ENCODE data around the gene ANKZF1.
"Not testable (repeated sequence)": the region's sequence is repeated elsewhere in the genome, so short reads cannot be mapped to it uniquely, and the experiment has no call there.

Gene ANKZF1, protein sequence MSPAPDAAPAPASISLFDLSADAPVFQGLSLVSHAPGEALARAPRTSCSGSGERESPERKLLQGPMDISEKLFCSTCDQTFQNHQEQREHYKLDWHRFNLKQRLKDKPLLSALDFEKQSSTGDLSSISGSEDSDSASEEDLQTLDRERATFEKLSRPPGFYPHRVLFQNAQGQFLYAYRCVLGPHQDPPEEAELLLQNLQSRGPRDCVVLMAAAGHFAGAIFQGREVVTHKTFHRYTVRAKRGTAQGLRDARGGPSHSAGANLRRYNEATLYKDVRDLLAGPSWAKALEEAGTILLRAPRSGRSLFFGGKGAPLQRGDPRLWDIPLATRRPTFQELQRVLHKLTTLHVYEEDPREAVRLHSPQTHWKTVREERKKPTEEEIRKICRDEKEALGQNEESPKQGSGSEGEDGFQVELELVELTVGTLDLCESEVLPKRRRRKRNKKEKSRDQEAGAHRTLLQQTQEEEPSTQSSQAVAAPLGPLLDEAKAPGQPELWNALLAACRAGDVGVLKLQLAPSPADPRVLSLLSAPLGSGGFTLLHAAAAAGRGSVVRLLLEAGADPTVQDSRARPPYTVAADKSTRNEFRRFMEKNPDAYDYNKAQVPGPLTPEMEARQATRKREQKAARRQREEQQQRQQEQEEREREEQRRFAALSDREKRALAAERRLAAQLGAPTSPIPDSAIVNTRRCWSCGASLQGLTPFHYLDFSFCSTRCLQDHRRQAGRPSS

DNA sequence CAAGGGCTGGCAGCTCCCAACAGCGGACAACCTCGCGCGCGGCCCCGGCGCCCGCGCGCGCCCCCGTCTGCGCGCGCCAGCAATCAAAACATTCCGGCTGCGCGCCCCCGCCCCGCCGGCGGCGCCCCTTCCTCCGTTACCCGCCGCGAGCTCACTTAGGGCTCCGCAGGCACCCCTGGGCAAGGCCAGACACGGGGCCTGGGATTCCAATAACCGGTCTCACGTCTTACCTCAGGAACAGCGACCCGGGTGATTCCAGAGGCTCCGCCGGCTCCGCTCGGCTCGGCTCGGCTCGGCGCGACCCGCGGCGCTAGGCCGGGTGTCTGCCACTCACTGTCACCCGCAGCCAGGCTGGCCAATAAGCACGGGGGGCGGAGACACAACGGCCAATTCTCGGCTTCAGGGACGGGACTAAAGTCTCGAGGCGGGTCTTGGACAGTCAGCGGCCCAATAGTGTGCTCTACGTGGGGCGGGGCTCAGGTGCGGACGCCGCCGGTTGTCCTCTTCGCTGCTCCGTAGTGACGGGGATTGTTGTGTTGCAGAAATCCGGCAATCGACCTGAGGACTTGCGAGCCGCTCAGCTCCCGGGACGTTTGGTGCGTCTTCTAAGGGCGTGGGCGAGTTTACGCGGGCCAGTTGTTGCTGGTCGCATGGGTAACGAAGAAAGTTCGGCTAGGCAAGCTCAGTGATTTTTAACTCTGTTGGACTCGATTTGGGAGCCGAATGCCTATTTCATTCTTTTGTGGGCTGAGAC lies at the start of gene ANKZF1, which contains the start of gene ATG9A:
TSS of gene ANKZF1 (plus strand) at position 502 of the 754 bp plus-strand sequence. CDS start 452 bp downstream, outside the sequence.
TSS of gene ATG9A (minus strand) at position 332 of the 754 bp plus-strand sequence. CDS start 1,612 bp downstream, outside the sequence.
- DNase-seq (ENCODE audit: low read depth) = peak; percentile 95

DNA sequence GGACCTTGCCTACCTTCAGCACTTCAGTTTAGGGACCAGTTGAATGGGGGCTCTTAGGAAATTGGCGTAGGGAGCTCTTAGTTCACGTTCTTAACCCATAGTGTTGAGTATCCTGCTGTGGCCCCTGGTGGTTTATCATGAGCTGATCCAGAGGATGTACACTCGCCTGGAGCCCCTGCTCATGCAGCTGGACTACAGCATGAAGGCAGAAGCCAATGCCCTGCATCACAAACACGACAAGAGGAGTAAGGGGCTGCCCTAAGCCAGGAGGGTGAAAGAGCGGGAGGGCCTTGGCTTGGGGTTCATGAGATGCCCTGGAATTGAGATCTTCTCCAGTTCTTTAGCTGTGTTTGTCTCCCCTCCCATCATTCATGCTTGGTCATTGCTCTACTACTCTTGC lies 48.6 kb upstream of the ANKZF1 start:
- DNase-seq (ENCODE audit: low read depth) = no peak

DNA sequence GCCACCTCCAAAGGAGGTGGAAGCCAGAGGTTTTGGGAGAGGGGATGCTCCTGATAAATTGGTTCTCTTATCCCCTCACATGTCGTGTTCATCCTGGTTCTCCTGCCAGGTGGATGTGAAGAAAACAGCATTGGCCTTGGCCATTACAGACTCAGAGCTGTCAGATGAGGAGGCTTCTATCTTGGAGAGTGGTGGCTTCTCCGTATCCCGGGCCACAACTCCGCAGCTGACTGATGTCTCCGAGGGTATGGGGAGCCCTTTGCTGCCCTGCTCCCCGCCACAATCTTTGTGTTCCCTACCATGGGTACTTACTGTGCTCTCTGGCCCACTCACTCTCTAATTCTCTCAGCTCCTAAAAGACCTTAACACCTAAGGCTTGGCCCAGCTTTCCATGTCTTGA lies 48.1 kb upstream of the ANKZF1 start:
- DNase-seq (ENCODE audit: low read depth) = no peak

DNA sequence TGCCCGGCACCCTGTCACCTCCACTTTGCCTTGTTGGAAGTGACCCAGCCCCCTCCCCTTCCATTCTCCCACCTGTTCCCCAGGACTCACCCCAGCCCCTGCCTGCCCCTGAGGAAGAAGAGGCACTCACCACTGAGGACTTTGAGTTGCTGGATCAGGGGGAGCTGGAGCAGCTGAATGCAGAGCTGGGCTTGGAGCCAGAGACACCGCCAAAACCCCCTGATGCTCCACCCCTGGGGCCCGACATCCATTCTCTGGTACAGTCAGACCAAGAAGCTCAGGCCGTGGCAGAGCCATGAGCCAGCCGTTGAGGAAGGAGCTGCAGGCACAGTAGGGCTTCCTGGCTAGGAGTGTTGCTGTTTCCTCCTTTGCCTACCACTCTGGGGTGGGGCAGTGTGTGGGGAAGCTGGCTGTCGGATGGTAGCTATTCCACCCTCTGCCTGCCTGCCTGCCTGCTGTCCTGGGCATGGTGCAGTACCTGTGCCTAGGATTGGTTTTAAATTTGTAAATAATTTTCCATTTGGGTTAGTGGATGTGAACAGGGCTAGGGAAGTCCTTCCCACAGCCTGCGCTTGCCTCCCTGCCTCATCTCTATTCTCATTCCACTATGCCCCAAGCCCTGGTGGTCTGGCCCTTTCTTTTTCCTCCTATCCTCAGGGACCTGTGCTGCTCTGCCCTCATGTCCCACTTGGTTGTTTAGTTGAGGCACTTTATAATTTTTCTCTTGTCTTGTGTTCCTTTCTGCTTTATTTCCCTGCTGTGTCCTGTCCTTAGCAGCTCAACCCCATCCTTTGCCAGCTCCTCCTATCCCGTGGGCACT lies 47.1 kb upstream of the ANKZF1 start:
- no peak for DNase-seq (ENCODE audit: low read depth)

DNA sequence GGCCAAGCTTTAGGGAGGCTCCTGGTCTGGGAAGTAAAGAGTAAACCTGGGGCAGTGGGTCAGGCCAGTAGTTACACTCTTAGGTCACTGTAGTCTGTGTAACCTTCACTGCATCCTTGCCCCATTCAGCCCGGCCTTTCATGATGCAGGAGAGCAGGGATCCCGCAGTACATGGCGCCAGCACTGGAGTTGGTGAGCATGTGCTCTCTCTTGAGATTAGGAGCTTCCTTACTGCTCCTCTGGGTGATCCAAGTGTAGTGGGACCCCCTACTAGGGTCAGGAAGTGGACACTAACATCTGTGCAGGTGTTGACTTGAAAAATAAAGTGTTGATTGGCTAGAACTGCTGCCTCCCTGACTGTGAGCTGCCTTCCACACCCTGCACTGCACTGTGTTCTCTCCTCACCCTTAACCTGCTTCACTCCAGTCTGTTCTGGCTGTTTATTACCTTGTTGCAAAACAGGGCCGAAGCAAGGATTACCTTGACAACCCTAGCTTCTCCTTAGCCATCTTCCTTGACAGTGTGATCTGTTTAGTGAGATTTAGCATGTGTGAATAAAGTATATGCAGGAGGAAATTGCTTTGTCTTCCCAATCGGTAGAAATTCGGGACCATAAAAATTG lies 46.3 kb upstream of the ANKZF1 start:
- no peak for DNase-seq (ENCODE audit: low read depth)

DNA sequence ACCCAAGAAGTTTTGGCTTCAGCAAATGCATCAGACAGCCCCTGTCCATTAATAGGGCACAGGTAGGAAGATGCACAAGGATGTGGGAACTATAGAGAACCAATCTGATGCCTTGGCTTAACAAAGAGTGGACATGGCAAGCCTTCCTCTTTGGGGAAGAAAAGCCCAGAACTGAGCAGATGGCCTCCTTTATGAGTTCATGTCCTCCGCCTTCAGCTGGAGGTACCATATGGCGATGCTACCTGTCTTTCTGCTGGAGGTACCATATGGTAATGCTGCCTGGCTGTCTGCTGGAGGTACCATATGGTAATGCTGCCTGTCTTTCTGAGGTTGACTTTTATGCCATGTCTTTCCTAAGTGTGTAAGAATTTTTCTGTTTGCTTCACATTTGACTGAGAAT lies 45.5 kb upstream of the ANKZF1 start:
- no peak for DNase-seq (ENCODE audit: low read depth)

DNA sequence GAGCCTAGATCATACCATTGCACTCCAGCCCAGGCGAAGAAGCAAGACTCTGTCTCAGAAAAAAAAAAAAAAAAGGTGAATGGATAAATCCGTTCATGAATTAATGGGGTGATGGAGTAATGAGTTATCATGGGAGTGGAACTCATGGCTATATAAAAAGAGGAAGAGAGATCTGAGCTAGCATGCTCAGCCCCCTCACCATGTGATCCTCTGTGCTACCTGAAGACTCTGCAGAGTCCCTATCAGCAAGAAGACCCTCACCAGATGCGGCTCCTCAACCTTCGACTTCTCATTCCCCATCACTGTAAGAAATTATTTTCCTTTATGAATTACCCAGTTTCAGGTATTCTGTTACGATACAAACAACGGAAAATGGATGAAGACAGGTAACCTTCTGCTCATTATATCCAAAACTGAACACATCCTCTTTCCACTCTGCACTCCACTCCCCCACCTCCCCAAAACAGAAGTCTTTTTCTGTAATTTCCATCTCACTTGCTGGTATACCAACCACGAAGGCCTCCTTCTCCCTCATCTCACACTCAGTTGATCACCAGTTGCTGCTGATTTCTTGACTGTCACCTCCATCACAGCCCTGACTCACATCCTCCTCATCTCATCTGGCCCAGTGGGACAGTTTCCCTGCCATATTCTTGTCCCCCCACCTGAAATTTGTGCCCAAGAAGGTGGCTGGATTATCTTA lies 42.7 kb upstream of the ANKZF1 start:
- no peak for DNase-seq (ENCODE audit: low read depth)

DNA sequence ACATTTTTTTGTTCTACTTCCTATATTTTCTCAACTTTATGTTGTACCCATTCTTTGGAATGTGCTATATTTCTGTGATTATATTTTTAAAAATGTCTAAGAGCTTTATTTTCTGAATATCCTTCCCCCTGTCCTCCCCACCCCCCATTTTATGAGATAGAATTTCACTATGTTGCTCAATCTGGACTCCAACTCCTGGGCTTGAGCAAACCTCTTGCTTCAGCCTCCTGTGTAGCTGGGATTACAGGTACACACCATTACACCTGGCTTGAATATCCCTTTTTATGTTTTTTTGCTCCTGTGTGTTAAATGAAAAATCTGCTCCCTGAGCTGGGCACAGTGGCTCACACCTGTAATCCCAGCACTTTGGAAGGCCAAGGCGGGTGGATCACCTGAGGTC lies 32.2 kb upstream of the ANKZF1 start:
- DNase-seq (ENCODE audit: low read depth) = no peak

DNA sequence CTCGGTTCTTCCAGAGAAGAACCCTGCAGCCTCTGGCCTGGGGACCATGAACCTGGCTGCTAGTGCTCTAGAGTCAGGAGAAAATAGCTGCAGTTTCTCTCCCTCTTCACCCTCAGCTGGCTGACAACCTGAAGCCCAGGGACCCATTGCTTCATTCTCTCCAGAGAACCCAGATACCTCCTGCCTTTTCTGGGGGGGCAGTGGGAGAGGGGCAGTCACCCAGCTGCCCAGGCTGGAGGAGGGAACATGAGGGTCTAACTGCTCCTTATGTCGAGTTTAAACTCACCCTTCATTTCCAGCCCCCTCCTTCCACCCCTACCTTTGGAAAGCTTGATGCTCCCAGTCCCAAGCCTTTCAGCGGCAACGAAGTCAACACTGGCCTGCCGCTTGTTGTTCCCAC lies 30.6 kb upstream of the ANKZF1 start:
- no peak for DNase-seq (ENCODE audit: low read depth)

DNA sequence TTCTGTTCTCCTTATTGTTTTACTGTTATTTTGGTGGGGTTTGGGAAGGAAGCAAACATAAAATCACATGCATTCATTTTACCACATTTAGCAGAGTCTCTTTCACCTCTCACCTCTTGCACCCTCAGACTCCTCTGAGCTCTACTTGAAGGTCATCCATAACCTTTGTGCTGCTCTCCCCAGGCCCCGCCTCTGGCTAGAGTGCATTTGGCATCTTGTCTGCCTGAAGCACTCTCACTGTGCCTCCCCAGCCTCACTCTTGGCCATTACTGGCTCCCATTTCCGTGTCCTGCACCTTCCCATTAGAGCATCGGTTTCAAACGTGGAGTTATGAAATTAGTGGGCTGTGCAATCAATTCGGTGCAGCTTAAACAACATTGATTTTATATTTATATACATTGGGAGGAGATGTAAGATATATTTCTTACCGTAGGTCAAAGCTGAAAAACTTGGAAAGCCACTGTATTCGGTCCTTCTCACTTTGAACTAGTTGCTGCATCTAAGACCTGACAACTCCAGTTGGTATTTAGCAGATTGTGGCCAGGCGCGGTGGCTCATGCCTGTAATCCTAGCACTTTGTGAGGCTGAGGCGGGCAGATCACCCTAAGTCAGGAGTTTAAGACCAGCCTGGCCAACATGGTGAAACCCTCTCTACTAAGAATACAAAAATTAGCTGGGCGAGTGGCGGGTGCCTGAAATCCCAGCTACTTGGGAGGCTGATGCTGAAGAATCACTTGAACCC lies 30.0 kb upstream of the ANKZF1 start:
- no peak for DNase-seq (ENCODE audit: low read depth)

DNA sequence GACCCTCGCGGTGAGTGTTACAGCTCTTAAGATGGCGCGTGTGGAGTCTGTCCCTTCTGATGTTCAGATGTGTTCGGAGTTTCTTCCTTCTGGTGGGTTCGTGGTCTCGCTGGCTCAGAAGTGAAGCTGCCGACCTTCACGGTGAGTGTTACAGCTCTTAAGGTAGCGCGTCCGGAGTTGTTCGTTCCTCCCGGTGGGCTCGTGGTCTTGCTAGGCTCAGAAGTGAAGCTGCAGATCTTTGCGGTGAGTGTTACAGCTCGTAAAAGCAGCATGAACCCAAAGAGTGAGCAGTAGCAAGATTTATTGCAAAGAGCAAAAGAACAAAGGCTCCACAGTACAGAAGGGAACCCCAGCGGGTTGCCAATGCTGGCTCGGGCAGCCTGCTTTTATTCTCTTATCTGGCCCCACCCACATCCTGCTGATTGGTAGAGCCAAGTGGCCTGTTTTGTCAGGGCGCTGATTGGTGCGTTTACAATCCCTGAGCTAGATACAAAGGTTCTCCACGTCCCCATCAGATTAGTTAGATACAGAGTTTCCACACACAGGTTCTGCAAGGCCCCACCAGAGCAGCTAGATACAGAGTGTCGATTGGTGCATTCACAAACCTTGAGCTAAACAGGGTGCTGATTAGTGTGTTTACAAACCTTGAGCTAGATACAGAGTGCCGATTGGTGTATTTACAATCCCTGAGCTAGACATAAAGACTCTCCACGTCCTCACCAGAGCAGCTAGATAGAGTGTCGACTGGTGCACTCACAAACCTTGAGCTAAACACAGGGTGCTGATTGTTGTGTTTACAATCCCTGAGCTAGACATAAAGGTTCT lies 28.9 kb upstream of the ANKZF1 start:
- DNase-seq (ENCODE audit: low read depth) = not testable (repeated sequence)

DNA sequence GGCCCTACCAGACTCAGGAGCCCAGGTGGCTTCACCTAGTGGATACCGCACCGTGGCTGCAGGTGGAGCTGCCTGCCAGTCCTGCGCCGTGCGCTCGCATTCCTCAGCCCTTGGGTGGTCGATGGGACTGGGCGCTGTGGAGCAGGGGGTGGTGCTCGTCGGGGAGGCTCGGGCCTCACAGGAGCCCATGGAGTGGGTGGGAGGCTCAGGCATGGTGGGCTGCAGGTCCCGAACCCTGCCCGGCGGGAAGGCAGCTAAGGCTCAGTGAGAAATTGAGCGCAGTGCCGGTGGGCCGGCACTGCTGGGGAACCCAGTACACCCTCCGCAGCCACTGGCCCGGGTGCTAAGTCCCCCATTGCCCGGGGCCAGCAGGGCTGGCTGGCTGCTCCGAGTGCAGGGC lies 28.3 kb upstream of the ANKZF1 start:
- not testable (repeated sequence) for DNase-seq (ENCODE audit: low read depth)

DNA sequence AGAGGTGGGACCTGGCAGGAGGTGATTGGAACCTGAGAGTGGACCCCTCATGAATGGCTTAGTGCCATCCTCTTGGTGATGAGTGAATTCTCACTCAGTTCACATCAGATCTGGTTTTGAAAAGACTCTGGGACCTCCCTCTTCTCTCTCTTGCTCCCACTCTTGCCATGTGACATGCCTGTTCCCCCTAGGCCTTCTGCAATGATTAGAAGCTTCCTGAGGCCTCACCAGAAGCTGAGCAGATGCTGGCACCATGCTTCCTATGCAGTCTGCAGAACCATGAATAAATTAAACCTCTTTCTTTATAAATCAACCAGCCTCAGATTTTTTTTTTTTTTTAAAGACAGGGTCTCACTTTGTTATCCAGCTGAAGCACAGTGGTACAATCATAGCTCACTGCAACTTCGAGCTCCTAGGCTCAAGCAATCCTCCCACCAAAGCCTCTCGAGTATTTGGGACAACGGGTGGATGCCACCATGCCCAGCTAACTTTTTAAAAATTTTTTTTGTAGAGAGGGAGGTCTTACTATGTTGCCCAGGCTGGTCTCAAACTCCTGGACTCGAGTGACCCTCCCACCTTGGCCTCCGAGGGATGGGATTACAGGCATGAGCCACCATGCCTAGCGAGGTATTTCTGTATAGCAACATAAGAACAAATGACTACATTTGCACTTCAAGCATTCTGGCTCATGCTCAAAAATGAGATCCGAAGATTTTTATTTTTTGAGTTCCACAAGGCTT lies 25.0 kb upstream of the ANKZF1 start:
- DNase-seq (ENCODE audit: low read depth) = no peak

DNA sequence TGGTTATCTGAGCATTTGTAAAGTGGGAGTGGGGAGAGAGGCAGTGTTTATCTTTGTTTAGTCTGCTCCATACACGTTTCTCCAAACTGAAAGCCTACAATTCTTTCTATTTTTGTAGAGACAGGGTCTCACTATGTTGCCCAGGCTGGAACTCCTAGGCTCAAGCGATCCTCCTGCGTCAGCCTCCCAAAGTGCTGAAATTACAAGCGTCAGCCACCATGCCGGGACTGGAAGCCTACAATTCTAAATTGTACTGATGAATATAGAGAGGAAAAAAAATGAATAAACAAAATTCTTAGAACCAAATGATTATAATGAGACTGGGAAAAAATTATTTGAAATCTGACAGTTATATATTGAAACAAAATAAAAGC lies 24.5 kb upstream of the ANKZF1 start:
- DNase-seq (ENCODE audit: low read depth) = no peak

DNA sequence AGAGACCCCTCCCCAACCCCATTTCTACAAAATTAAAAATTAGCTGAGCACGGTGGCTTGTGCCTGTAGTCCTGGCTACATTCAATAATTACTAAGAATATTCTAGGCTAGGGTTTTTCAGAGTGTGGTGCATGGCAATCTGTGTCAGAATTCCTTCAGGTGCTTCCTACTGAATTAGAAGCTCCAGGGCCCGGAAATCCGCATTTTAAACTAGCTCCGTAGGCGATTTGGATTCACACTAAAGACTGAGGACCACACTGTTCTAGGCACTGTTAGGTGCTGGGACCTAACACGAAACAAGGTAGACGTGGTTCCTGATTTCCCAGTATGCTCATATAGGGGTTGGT lies 23.7 kb upstream of the ANKZF1 start:
- DNase-seq (ENCODE audit: low read depth) = no peak

DNA sequence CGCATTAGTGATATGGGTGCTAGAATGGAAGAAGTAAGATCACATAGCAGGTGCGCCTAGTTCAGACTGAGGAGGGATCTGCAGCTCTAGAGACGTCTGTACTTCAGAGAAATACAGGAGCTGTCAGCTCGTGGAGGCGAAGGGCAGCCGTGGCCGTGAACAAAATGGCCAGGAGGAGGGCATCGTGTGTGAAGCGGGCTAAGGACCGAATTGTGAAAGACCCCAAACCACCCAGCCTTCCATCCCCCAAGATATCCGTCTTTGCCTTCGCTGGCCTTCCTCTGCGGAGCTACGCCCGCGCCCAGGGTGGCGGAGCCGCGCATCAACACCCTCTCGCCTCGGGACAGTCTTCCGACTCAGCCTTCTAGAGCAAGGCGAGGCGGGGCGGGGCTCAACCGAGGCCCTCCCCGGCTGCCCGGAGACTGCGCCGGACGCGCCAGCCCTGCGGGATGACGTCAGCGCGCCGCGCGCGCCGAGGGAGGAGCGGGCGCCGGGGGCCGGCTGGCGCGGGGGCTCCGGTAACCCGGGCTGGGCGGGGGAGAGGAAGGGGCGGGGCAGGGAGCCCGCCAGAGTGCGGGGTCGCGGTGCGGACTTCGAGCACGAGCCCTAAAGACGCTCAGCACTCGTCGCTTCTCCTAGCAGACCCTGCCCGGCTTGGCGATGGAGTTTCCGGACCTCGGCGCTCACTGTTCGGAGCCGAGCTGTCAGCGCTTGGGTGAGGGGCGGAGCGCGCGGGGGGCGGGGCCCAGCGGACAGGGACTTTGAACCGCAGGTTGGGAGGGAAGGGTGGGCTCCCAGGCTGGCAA lies 23.1 kb upstream of the ANKZF1 start, which contains the start of gene ZFAND2B:
TSS of gene ZFAND2B (plus strand) at position 455 of the 806 bp plus-strand sequence. CDS start at position 661, 206 bp downstream.
- DNase-seq (ENCODE audit: low read depth) = peak; percentile 83

DNA sequence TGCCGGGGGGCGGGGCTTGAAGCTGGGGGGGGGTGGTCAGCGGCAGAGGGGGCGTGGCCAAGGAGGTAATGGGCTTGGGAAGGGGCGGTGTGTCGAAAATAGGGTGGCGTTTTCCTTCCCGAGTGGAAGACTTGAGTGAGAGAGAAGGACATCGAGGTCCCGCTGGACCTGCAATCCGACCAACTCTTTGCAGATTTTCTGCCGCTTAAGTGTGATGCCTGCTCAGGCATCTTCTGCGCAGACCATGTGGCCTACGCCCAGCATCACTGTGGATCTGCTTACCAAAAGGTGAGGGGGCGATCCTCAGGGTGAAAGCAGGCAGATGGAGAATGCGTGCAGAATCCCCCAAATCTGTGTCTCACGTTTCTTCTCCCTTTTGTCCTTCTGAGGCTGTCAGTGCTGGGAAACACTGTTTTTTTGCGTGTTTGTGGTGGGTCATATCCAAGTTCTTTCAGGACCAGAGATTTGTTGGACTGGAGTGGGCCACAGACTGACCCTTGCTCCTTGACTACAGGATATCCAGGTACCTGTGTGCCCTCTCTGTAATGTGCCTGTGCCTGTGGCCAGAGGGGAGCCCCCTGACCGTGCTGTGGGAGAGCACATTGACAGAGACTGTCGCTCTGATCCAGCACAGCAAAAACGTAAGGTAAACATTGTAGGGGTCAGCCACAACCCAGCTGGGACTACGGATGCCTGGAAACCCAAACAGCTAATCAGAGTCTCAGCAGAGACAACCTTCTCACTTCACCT lies 22.3 kb upstream of the ANKZF1 start:
- DNase-seq (ENCODE audit: low read depth) = no peak
